Neural cell (in vitro differentiated cells): ENCODE results near the gene KRT27. TPM values are rescaled to one million over a fixed set of nuclear protein-coding genes. Genes with fewer than 3 reads are reported as not detected.

Experiments
- H2AFZ ChIP-seq: fragments of 200-600, 300-800 bp; sonication (generic), shearing (Covaris generic); 2 replicates; pipeline ENCODE4 v1.6.0; 2014; ENCODE audit warnings: low read depth, mild to moderate bottlenecking, antibody characterized with exemption, low read length, moderate library complexity
- H3F3A ChIP-seq: fragments of 200-600 bp; shearing (Covaris generic); 2 replicates; pipeline ENCODE4 v1.6.1; 2016; ENCODE audit warnings: mild to moderate bottlenecking, moderate library complexity, mixed read lengths, antibody characterized with exemption, low read length; ENCODE audit not compliant: insufficient read depth, poor library complexity, severe bottlenecking
- H3K27ac ChIP-seq: fragments of 200-600, 300-800 bp; sonication (generic), shearing (Covaris generic); 2 replicates; pipeline ENCODE4 v1.5.1; 2014; ENCODE audit warnings: mild to moderate bottlenecking, low read length, moderate library complexity
- H3K27me3 ChIP-seq: fragments of 300-800, 200-600 bp; sonication (generic), shearing (Covaris generic); 2 replicates; pipeline ENCODE4 v1.6.0; 2014; ENCODE audit warnings: mild to moderate bottlenecking, low read depth, low read length, moderate library complexity; ENCODE audit not compliant: insufficient read depth
- H3K36me3 ChIP-seq: fragments of 300-800, 200-600 bp; sonication (generic), shearing (Covaris generic); 2 replicates; pipeline ENCODE4 v1.5.1; 2014; ENCODE audit warnings: mild to moderate bottlenecking, antibody characterized with exemption, low read length, moderate library complexity; ENCODE audit not compliant: insufficient read depth
- H3K4me2 ChIP-seq: fragments of 300-800, 200-600 bp; sonication (generic), shearing (Covaris generic); 2 replicates; pipeline ENCODE4 v1.6.0; 2014; ENCODE audit warnings: mild to moderate bottlenecking, low read length
- H3K4me3 ChIP-seq: fragments of 300-800, 200-600 bp; sonication (generic), shearing (Covaris generic); 2 replicates; pipeline ENCODE4 v1.5.1; 2014; ENCODE audit warnings: mild to moderate bottlenecking, low read length, moderate library complexity
- H3K79me2 ChIP-seq: fragments of 200-600 bp; shearing (Covaris generic); replicated peaks from 2 replicates; pipeline ENCODE4 v1.6.0; 2014; ENCODE audit warnings: mild to moderate bottlenecking, low read length, moderate library complexity; ENCODE audit not compliant: insufficient read depth
- H3K9ac ChIP-seq: fragments of 300-800, 200-600 bp; sonication (generic), shearing (Covaris generic); 2 replicates; pipeline ENCODE4 v1.6.1; 2016; ENCODE audit warnings: mild to moderate bottlenecking, low read length, mixed read lengths
- H3K9me2 ChIP-seq: fragments of 200-600 bp; shearing (Covaris generic); 2 replicates; pipeline ENCODE4 v1.6.1; 2016; ENCODE audit warnings: mild to moderate bottlenecking, low read length, mixed read lengths; ENCODE audit not compliant: insufficient read depth
- H3K9me3 ChIP-seq: fragments of 200-600, 300-800 bp; sonication (generic), shearing (Covaris generic); 2 replicates; pipeline ENCODE4 v1.6.1; 2016; ENCODE audit warnings: mild to moderate bottlenecking, mixed run types, low read length, moderate library complexity, mixed read lengths
- H4K20me1 ChIP-seq: fragments of 200-600 bp; shearing (Covaris generic); 2 replicates; pipeline ENCODE4 v1.6.1; 2016; ENCODE audit warnings: mild to moderate bottlenecking, mixed run types; ENCODE audit not compliant: insufficient read depth
- CTCF ChIP-seq: fragments of 450-650 bp; IDR thresholded peaks from 2 replicates; pipeline ENCODE4 v1.5.1; 2014; ENCODE audit warnings: antibody characterized with exemption, mild to moderate bottlenecking, moderate library complexity; ENCODE audit not compliant: poor library complexity, severe bottlenecking
- EP300 ChIP-seq: fragments of 450-650 bp; conservative IDR thresholded peaks from 2 replicates; pipeline ENCODE4 v1.6.1; 2014; ENCODE audit warnings: antibody characterized with exemption, mild to moderate bottlenecking, moderate library complexity; ENCODE audit not compliant: poor library complexity, severe bottlenecking
- EZH2 ChIP-seq: fragments of 200-600, 300-800 bp; shearing (Covaris generic), sonication (generic); IDR thresholded peaks from 2 replicates; pipeline ENCODE4 v1.6.1; 2014; ENCODE audit warnings: antibody characterized with exemption, low read length, borderline replicate concordance, mild to moderate bottlenecking; ENCODE audit not compliant: insufficient read depth, poor library complexity, severe bottlenecking
- MXI1 ChIP-seq: fragments of 450-650 bp; conservative IDR thresholded peaks from 2 replicates; pipeline ENCODE4 v1.6.1; 2014; ENCODE audit warnings: antibody characterized with exemption, mild to moderate bottlenecking; ENCODE audit not compliant: poor library complexity, severe bottlenecking
- POLR2AphosphoS5 ChIP-seq: IDR thresholded peaks from 2 replicates; pipeline ENCODE4 v1.6.1; 2012
- RAD21 ChIP-seq: fragments of 450-650 bp; conservative IDR thresholded peaks from 2 replicates; pipeline ENCODE4 v1.6.1; 2014; ENCODE audit warnings: antibody characterized with exemption, mild to moderate bottlenecking, moderate library complexity
- REST ChIP-seq: IDR thresholded peaks from 2 replicates; pipeline ENCODE4 v1.6.1; 2012; ENCODE audit warnings: borderline replicate concordance
- SMC3 ChIP-seq: fragments of 450-650 bp; conservative IDR thresholded peaks from 2 replicates; pipeline ENCODE4 v1.6.1; 2014; ENCODE audit warnings: antibody characterized with exemption, mild to moderate bottlenecking, moderate library complexity; ENCODE audit not compliant: poor library complexity
- TAF1 ChIP-seq: IDR thresholded peaks from 2 replicates; pipeline ENCODE4 v1.6.1; 2012; ENCODE audit warnings: low read depth
- polyA plus RNA-seq: library from polyadenylated mRNA; depleted of rRNA; stranded (reverse); fragments of >200 nt; gene quantifications from 2 replicates; pipeline ENCODE4 v1.2.3, GENCODE V29; 2014

Gene KRT27
- polyA plus RNA-seq, 1 donor from 2014 or later, result not detected

GRCh38 chr17:40820228-40820838 is 38.0 kb upstream of the KRT27 start:
- Histone ChIP-seq H3F3A (no peaks in the 10 kb centered on the region), H2AFZ (no peak overlapping the region), H3K4me3 (peak overlapping the region; percentile 78), H4K20me1 (no peaks in the 10 kb centered on the region), H3K4me2 (peak overlapping the region; percentile 92), H3K79me2 (peaks cover 6% of the 10 kb centered on the region), H3K27ac (no peak overlapping the region), H3K36me3 (no peaks in the 10 kb centered on the region), H3K27me3 (no peaks in the 10 kb centered on the region), H3K9ac (no peak overlapping the region), H3K9me3 (no peaks in the 10 kb centered on the region), H3K9me2 (no peaks in the 10 kb centered on the region)
- TF ChIP-seq RAD21 (no peak), CTCF (no peak), REST (no peak), EP300 (no peak), TAF1 (no peak), SMC3 (no peak), MXI1 (no peak), EZH2 (no peak), POLR2AphosphoS5 (no peak)

- no peaks in the 10 kb centered on the region for H3K27me3 ChIP-seq
- H3K9ac ChIP-seq, result peak overlapping the region; percentile 71
- H4K20me1 ChIP-seq, result no peaks in the 10 kb centered on the region
- H3K9me3 ChIP-seq, result no peaks in the 10 kb centered on the region
- peaks cover 6% of the 10 kb centered on the region for H3K79me2 ChIP-seq
- H2AFZ ChIP-seq, result peak overlapping the region; percentile 99
- no peaks in the 10 kb centered on the region for H3K9me2 ChIP-seq
- peak overlapping the region; percentile 88 for H3K27ac ChIP-seq
- peak overlapping the region; percentile 78 for H3K4me3 ChIP-seq
- H3K36me3 ChIP-seq, result no peaks in the 10 kb centered on the region
- H3F3A ChIP-seq, result no peaks in the 10 kb centered on the region
- H3K4me2 ChIP-seq, result peak overlapping the region; percentile 92
- no peak for TF ChIP-seq SMC3
These were observed 37.3 kb upstream of the KRT27 start for GRCh38 chr17:40819528-40820125.
